Neural cell (in vitro differentiated cells): ENCODE measurements around the gene TSTD1. TPM values are rescaled to one million over a fixed set of nuclear protein-coding genes. Genes with fewer than 3 reads are reported as not detected.

ENCODE experiments used
- H2AFZ ChIP-seq: fragments of 200-600, 300-800 bp; sonication (generic), shearing (Covaris generic); 2 replicates; pipeline ENCODE4 v1.6.0; 2014; ENCODE audit warnings: low read depth, mild to moderate bottlenecking, antibody characterized with exemption, low read length, moderate library complexity
- H3F3A ChIP-seq: fragments of 200-600 bp; shearing (Covaris generic); 2 replicates; pipeline ENCODE4 v1.6.1; 2016; ENCODE audit warnings: mild to moderate bottlenecking, moderate library complexity, mixed read lengths, antibody characterized with exemption, low read length; ENCODE audit not compliant: insufficient read depth, poor library complexity, severe bottlenecking
- H3K27ac ChIP-seq: fragments of 200-600, 300-800 bp; sonication (generic), shearing (Covaris generic); 2 replicates; pipeline ENCODE4 v1.5.1; 2014; ENCODE audit warnings: mild to moderate bottlenecking, low read length, moderate library complexity
- H3K27me3 ChIP-seq: fragments of 300-800, 200-600 bp; sonication (generic), shearing (Covaris generic); 2 replicates; pipeline ENCODE4 v1.6.0; 2014; ENCODE audit warnings: mild to moderate bottlenecking, low read depth, low read length, moderate library complexity; ENCODE audit not compliant: insufficient read depth
- H3K36me3 ChIP-seq: fragments of 300-800, 200-600 bp; sonication (generic), shearing (Covaris generic); 2 replicates; pipeline ENCODE4 v1.5.1; 2014; ENCODE audit warnings: mild to moderate bottlenecking, antibody characterized with exemption, low read length, moderate library complexity; ENCODE audit not compliant: insufficient read depth
- H3K4me2 ChIP-seq: fragments of 300-800, 200-600 bp; sonication (generic), shearing (Covaris generic); 2 replicates; pipeline ENCODE4 v1.6.0; 2014; ENCODE audit warnings: mild to moderate bottlenecking, low read length
- H3K4me3 ChIP-seq: fragments of 300-800, 200-600 bp; sonication (generic), shearing (Covaris generic); 2 replicates; pipeline ENCODE4 v1.5.1; 2014; ENCODE audit warnings: mild to moderate bottlenecking, low read length, moderate library complexity
- H3K79me2 ChIP-seq: fragments of 200-600 bp; shearing (Covaris generic); replicated peaks from 2 replicates; pipeline ENCODE4 v1.6.0; 2014; ENCODE audit warnings: mild to moderate bottlenecking, low read length, moderate library complexity; ENCODE audit not compliant: insufficient read depth
- H3K9ac ChIP-seq: fragments of 300-800, 200-600 bp; sonication (generic), shearing (Covaris generic); 2 replicates; pipeline ENCODE4 v1.6.1; 2016; ENCODE audit warnings: mild to moderate bottlenecking, low read length, mixed read lengths
- H3K9me2 ChIP-seq: fragments of 200-600 bp; shearing (Covaris generic); 2 replicates; pipeline ENCODE4 v1.6.1; 2016; ENCODE audit warnings: mild to moderate bottlenecking, low read length, mixed read lengths; ENCODE audit not compliant: insufficient read depth
- H3K9me3 ChIP-seq: fragments of 200-600, 300-800 bp; sonication (generic), shearing (Covaris generic); 2 replicates; pipeline ENCODE4 v1.6.1; 2016; ENCODE audit warnings: mild to moderate bottlenecking, mixed run types, low read length, moderate library complexity, mixed read lengths
- H4K20me1 ChIP-seq: fragments of 200-600 bp; shearing (Covaris generic); 2 replicates; pipeline ENCODE4 v1.6.1; 2016; ENCODE audit warnings: mild to moderate bottlenecking, mixed run types; ENCODE audit not compliant: insufficient read depth
- EP300 ChIP-seq: fragments of 450-650 bp; conservative IDR thresholded peaks from 2 replicates; pipeline ENCODE4 v1.6.1; 2014; ENCODE audit warnings: antibody characterized with exemption, mild to moderate bottlenecking, moderate library complexity; ENCODE audit not compliant: poor library complexity, severe bottlenecking
- EZH2 ChIP-seq: fragments of 200-600, 300-800 bp; shearing (Covaris generic), sonication (generic); IDR thresholded peaks from 2 replicates; pipeline ENCODE4 v1.6.1; 2014; ENCODE audit warnings: antibody characterized with exemption, low read length, borderline replicate concordance, mild to moderate bottlenecking; ENCODE audit not compliant: insufficient read depth, poor library complexity, severe bottlenecking
- MXI1 ChIP-seq: fragments of 450-650 bp; conservative IDR thresholded peaks from 2 replicates; pipeline ENCODE4 v1.6.1; 2014; ENCODE audit warnings: antibody characterized with exemption, mild to moderate bottlenecking; ENCODE audit not compliant: poor library complexity, severe bottlenecking
- POLR2AphosphoS5 ChIP-seq: IDR thresholded peaks from 2 replicates; pipeline ENCODE4 v1.6.1; 2012
- RAD21 ChIP-seq: fragments of 450-650 bp; conservative IDR thresholded peaks from 2 replicates; pipeline ENCODE4 v1.6.1; 2014; ENCODE audit warnings: antibody characterized with exemption, mild to moderate bottlenecking, moderate library complexity
- SMC3 ChIP-seq: fragments of 450-650 bp; conservative IDR thresholded peaks from 2 replicates; pipeline ENCODE4 v1.6.1; 2014; ENCODE audit warnings: antibody characterized with exemption, mild to moderate bottlenecking, moderate library complexity; ENCODE audit not compliant: poor library complexity
- TAF1 ChIP-seq: IDR thresholded peaks from 2 replicates; pipeline ENCODE4 v1.6.1; 2012; ENCODE audit warnings: low read depth
- polyA plus RNA-seq: library from polyadenylated mRNA; depleted of rRNA; stranded (reverse); fragments of >200 nt; gene quantifications from 2 replicates; pipeline ENCODE4 v1.2.3, GENCODE V29; 2014
- TF ChIP-seq, protein P1 (sequence below): fragments of 450-650 bp; IDR thresholded peaks from 2 replicates; pipeline ENCODE4 v1.5.1; 2014; ENCODE audit warnings: antibody characterized with exemption, mild to moderate bottlenecking, moderate library complexity; ENCODE audit not compliant: poor library complexity, severe bottlenecking
- TF ChIP-seq, protein P2 (sequence below): IDR thresholded peaks from 2 replicates; pipeline ENCODE4 v1.6.1; 2012; ENCODE audit warnings: borderline replicate concordance

Gene TSTD1
- polyA plus RNA-seq, 1 donor from 2014 or later, result 63.5 TPM

DNA sequence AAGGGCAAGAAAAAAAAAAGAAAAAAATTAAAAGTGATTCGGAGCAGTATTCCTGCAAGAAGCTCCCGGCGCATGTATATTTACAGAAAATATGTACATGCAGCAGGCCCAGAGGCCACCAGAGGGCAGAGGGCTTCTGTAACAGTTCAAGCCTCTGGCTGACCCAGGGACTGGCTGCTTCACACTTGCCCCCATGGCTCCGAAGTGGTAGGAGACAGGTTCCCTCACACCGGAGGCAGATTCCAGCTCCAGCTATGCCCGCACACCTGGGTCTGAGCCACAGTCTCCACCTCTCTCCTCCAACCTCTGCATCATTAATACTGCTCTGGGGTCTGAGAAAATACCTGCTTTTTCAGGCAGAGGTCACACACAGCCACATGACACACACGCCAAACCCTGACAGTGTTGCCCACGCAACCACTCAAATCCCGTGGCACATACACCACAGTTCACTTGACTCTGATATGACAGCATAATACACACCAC lies 33.2 kb upstream of the TSTD1 start:
- H3K9ac ChIP-seq, result no peak overlapping the region
- no peak for TF ChIP-seq RAD21
- no peak for TF ChIP-seq MXI1
- TF ChIP-seq, protein P1, sequence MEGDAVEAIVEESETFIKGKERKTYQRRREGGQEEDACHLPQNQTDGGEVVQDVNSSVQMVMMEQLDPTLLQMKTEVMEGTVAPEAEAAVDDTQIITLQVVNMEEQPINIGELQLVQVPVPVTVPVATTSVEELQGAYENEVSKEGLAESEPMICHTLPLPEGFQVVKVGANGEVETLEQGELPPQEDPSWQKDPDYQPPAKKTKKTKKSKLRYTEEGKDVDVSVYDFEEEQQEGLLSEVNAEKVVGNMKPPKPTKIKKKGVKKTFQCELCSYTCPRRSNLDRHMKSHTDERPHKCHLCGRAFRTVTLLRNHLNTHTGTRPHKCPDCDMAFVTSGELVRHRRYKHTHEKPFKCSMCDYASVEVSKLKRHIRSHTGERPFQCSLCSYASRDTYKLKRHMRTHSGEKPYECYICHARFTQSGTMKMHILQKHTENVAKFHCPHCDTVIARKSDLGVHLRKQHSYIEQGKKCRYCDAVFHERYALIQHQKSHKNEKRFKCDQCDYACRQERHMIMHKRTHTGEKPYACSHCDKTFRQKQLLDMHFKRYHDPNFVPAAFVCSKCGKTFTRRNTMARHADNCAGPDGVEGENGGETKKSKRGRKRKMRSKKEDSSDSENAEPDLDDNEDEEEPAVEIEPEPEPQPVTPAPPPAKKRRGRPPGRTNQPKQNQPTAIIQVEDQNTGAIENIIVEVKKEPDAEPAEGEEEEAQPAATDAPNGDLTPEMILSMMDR, result peak; percentile 44
- TF ChIP-seq EZH2, result no peak
- TF ChIP-seq POLR2AphosphoS5, result no peak
- TF ChIP-seq, protein P2, sequence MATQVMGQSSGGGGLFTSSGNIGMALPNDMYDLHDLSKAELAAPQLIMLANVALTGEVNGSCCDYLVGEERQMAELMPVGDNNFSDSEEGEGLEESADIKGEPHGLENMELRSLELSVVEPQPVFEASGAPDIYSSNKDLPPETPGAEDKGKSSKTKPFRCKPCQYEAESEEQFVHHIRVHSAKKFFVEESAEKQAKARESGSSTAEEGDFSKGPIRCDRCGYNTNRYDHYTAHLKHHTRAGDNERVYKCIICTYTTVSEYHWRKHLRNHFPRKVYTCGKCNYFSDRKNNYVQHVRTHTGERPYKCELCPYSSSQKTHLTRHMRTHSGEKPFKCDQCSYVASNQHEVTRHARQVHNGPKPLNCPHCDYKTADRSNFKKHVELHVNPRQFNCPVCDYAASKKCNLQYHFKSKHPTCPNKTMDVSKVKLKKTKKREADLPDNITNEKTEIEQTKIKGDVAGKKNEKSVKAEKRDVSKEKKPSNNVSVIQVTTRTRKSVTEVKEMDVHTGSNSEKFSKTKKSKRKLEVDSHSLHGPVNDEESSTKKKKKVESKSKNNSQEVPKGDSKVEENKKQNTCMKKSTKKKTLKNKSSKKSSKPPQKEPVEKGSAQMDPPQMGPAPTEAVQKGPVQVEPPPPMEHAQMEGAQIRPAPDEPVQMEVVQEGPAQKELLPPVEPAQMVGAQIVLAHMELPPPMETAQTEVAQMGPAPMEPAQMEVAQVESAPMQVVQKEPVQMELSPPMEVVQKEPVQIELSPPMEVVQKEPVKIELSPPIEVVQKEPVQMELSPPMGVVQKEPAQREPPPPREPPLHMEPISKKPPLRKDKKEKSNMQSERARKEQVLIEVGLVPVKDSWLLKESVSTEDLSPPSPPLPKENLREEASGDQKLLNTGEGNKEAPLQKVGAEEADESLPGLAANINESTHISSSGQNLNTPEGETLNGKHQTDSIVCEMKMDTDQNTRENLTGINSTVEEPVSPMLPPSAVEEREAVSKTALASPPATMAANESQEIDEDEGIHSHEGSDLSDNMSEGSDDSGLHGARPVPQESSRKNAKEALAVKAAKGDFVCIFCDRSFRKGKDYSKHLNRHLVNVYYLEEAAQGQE, result no peak
- TF ChIP-seq TAF1, result no peak
- no peak overlapping the region for H3K4me2 ChIP-seq
- H3F3A ChIP-seq, result no peaks in the 10 kb centered on the region
- no peaks in the 10 kb centered on the region for H3K27me3 ChIP-seq
- H3K27ac ChIP-seq, result no peak overlapping the region
- no peak overlapping the region for H3K4me3 ChIP-seq
- no peak overlapping the region for H2AFZ ChIP-seq
- H3K9me3 ChIP-seq, result no peaks in the 10 kb centered on the region
- no peaks in the 10 kb centered on the region for H3K79me2 ChIP-seq
- no peaks in the 10 kb centered on the region for H3K9me2 ChIP-seq
- no peaks in the 10 kb centered on the region for H3K36me3 ChIP-seq
- H4K20me1 ChIP-seq, result no peaks in the 10 kb centered on the region

DNA sequence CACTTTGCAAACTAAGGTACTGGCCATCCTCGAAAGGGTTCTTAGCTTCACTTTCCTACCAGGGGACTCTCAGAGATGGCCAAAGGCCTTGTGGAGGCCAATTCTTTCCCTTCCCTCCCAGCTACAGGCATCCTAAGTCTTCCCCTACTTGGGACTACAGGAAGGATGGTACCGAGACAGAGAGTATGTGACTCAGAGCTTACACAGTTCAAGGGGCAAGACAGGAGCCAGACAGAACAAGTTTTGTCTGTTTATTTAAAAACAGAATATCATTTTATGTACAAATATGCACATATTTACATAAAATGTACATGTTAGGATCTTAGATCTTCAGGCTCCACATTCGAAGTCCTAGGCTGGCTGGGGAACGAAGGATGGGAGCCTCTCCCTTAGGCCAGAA lies 32.0 kb upstream of the TSTD1 start:
- Histone ChIP-seq H3K9me3 (no peaks in the 10 kb centered on the region), H2AFZ (no peak overlapping the region), H4K20me1 (no peaks in the 10 kb centered on the region), H3K4me2 (no peak overlapping the region), H3K27me3 (no peaks in the 10 kb centered on the region), H3K27ac (no peak overlapping the region), H3K36me3 (no peaks in the 10 kb centered on the region), H3K79me2 (no peaks in the 10 kb centered on the region), H3K9me2 (no peaks in the 10 kb centered on the region), H3K4me3 (no peak overlapping the region), H3F3A (no peaks in the 10 kb centered on the region), H3K9ac (no peak overlapping the region)
- TF ChIP-seq, protein P2, result no peak
- TF ChIP-seq, protein P1, result no peak
- no peak for TF ChIP-seq MXI1
- TF ChIP-seq EZH2, result no peak
- no peak for TF ChIP-seq EP300
- TF ChIP-seq SMC3, result no peak
- no peak for TF ChIP-seq TAF1
- TF ChIP-seq RAD21, result no peak
- no peak for TF ChIP-seq POLR2AphosphoS5
